GM12801 (cell line): ENCODE data around the gene IFITM10.

Source experiments
- TF ChIP-seq, protein P1 (sequence below): IDR thresholded peaks from one replicate; pipeline ENCODE4 v1.5.1; 2011; ENCODE audit warnings: control low read depth; ENCODE audit not compliant: insufficient read length; ENCODE audit errors: extremely low read depth

IFITM10 gene

DNA sequence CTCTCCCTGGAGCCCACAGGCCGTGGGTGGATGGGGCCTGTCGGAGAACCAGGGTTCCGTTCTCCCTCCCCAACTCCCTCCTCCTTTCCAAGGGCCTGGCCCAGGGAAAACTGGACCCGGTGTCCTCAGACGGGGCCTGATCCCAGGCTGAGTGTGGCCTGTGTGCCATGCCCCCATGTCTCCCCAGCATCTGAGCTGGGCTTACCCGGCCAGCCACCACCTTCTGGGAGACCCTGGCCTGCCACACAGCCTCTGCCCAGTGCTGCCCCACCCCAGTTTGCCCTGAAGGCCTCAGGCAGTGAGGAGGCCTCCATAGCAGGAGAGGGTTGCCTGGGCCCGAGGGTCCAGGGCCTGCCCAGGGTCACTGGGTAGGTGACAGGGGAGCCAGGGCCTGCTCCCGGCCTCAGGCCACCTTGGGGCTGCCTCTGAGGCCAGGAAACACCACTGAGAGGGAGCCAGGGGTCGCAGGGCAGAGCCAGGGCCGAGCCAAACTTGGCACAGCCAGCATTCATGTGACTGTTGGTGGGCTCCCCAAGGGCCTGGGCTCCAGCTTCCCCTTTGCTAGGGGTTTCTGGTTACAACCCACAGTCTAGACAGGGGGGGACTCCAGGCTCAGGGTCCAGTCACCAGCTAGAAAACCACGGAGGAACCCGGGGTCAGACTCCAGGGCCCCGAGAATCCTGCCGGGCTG lies 590 bp upstream of the IFITM10 start:
- TF ChIP-seq, protein P1, sequence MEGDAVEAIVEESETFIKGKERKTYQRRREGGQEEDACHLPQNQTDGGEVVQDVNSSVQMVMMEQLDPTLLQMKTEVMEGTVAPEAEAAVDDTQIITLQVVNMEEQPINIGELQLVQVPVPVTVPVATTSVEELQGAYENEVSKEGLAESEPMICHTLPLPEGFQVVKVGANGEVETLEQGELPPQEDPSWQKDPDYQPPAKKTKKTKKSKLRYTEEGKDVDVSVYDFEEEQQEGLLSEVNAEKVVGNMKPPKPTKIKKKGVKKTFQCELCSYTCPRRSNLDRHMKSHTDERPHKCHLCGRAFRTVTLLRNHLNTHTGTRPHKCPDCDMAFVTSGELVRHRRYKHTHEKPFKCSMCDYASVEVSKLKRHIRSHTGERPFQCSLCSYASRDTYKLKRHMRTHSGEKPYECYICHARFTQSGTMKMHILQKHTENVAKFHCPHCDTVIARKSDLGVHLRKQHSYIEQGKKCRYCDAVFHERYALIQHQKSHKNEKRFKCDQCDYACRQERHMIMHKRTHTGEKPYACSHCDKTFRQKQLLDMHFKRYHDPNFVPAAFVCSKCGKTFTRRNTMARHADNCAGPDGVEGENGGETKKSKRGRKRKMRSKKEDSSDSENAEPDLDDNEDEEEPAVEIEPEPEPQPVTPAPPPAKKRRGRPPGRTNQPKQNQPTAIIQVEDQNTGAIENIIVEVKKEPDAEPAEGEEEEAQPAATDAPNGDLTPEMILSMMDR, result no peak

DNA sequence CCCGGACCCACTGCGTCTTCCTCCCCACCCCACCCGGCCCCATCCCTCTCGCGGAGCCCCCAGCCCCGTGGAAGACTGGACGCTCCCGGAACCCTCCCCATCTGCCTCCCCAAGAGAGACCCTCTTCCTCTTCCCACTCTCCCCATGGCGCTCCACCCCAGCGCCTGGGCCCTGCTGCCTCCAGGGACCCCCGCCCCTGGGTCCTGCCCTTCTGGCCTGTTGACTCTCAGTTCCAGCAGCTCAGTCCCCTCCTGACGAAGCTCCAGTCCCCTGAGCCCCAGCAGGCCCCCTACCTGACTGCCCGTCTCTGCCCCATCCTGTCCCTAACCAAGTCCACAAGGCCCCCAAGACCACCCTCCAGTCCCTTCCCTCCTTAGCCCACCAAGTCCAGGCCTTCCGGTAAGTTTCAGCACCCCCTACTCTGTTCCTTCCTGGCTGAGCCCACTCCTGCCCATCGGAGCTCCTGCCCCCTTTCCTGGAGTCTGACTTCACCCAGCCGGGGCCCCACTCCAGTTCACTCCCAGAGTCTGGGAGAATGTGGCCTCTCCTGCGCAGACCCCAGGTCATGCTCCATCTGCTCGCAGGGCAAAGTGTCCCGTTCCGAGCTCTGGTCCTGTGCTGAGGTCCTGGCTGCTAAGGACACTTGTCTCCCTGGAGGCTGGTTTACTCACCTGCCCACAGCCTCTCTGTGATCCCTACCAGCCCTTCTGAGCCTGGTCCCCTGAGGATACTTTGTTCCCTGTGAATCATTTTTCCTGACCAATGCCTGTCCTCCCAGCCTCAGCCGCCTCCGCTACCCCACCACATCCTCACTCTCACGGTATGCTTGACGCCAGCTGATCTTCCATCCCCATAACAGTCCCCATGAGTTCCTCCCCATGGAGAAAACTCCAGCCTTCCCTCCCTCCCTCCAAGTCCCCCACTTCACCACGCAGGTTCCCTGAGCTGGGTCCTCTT lies 722 bp downstream of the IFITM10 start:
- TF ChIP-seq, protein P1, result no peak

DNA sequence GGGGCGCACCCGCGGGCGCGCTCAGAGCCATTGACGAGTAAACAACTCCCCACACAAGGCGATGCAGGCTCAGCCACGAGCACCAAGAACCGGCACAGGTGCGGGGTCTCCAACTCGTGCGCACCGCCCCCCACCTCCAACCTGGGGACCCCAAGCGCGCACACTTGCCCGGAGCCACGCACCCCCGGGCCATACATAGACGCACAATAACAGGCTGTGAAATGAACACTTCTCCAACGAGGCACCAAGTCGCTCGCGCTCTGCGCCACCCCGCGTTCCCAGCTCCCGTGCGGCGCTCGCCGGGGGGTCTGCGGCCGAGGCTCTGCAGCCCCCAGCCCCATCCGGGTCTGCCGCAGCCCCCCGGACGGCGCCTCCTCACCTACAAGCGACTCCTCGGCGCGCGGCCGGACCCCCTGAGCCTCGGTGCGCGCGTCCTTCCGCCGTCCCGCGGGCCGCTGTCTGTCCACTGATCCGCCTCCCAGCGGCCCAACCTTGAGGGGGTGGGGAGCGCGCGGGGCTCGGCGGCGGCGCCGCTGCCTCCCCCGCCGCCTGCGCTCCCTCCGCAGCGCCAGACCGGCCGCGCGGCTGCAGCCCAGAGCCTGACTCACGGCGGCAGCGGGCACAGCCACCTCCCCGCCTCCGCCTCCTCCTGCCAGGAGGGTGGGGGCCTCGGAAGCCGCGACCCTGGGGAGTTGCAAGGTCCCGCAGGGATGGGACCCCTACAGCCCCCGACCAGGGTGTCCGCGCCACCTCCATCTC lies 1.6 kb downstream of the IFITM10 start:
- TF ChIP-seq, protein P1, result no peak

DNA sequence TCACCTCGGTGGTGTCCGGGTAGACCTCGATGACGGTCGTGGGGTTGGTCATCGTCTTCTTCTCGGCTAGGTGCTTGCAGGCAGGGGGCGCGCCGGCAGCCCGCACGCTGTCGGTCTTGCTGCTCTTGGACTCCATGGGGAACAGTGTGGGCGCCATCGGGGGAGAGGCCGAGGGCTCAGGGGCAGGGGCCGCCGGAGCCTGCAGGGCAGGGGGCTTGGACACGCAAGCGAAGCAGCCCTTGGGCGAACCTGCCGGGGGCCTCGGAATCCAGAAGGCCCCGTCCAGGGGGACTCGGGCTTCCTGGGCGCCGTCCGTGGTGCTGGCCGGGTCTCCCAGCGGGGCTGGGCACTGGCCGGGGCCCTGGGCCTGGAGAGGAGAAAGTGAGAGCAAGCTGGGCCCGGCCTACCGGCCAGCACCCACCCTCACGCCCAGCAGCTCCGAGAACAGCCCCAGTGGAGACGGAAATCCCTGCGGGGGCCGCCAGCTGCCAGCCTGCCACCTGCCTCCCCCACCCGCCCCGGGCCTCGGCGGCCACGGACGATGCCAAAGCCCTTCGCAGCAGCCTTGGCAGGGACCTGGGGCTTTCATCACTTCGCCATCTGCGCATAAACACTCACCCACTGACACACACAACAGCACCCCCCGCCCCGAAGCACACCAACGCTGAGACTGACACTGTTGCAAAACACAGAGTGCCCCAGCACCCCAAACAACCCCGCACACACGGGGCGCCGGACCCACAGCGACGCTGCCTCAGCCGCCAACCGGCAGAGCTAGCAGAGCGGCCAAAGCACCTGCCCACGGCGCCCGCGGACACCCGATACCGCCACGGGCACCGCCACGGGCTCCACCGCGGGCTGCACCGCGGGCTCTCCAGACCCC lies 2.4 kb downstream of the IFITM10 start:
- TF ChIP-seq, protein P1, result no peak

DNA sequence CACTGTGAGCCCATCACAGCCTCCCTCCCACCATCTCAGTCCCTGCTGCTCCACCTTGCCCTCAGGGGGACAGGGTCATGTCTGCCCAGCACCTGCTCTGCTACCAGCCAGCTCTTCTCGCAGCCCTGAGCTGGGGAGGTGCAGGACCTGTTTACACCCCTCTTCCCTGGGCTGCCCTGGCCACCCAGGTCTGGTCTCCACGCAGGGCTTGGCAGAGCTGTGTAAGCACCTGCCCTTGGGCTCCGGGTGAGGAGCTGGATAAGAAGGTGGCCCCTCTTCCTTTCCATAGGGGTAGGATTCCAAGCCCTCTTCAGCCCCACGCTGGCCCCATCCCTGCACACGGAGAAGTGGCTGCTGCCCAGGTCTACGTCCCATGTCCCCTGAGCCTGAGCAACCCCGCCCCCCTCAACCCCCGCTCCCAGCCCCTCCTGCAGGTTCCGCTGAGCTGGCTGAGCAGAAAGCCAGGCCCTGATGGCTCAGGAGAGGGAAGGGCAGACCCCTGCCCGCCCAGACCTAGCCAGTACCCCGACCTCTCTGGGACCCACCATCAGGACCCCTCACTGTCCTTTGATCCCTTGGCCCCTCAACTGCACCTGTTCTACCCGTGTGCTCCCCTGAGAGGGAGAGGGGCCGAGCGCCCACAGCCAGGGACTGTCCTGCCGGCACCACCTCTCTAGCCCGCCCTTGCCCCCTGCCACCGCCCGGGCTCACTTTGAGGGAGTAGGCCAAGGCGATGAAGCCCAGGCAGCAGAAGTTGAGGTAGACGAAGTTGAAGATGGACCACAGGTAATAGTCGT lies 3.2 kb downstream of the IFITM10 start:
- TF ChIP-seq, protein P1, result no peak

DNA sequence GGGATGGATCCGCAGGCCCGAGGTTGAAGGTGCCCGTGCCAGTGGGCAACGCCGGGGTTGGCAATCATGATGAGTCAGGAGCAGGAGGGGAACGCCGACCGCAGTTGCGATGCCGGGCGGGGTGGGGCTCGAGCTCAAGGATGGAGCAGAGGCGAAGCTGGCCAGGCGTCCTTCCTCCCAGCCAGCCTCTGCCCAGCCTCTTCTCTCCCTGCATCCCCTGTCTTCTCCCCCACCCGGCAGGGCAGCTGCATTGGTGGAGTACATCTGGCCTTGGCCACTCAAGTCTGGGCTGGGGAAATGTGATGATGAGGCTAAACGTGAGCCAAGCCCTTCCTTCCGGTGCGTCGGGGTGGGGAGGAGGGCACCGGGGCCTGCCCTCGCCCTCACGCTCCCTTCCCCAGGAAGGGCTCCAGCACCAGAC lies 3.9 kb downstream of the IFITM10 start:
- TF ChIP-seq, protein P1, result no peak
